ENCODE results near the gene CLINT1. TPM values are rescaled to one million over a fixed set of nuclear protein-coding genes. Genes with fewer than 3 reads are reported as not detected.

The CLINT1 gene
- total RNA-seq, 1 donor from 2014 or later: 92.4 TPM

DNA sequence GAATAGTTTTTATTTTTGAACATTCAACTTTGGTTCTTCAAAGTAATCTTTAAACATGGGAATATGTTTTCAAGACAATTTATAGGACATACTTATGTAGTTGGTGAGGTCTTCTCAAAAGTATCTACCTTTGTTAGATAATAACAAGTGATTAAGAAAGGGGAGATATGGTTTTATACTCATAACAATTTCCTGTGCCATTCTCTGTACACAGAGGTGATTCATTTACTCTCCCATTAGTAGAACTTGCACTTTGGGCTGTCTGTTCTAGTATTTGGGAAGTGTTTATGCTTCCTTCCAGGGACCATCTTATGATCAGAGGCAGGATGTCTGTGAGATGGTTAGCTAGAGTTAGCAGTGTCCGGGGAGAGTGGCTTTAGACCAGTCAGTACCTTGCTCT lies 100.2 kb downstream of the CLINT1 start:
- DNase-seq: no peak

GRCh38 chr5:157756122-157756521 lies 102.8 kb downstream of the CLINT1 start:
- no peak for DNase-seq

- peak; percentile 51 for DNase-seq
These were observed 108.6 kb downstream of the CLINT1 start for GRCh38 chr5:157750320-157750719.

DNA sequence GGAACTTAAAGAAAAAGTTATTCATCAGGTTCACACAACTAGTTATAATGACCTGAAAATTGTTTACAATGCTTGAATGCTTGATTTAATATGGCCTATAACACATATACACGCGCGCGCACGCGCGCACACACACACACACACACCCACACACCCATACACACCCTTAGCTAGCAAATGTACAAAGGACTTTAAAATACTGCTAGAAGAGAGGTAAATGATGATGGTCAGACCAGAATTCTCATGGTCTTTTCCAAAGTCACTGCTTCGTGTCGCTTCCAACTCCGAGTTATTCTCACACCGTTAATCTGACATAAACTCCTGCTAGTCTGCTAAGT lies 109.5 kb downstream of the CLINT1 start:
- DNase-seq: no peak

DNA sequence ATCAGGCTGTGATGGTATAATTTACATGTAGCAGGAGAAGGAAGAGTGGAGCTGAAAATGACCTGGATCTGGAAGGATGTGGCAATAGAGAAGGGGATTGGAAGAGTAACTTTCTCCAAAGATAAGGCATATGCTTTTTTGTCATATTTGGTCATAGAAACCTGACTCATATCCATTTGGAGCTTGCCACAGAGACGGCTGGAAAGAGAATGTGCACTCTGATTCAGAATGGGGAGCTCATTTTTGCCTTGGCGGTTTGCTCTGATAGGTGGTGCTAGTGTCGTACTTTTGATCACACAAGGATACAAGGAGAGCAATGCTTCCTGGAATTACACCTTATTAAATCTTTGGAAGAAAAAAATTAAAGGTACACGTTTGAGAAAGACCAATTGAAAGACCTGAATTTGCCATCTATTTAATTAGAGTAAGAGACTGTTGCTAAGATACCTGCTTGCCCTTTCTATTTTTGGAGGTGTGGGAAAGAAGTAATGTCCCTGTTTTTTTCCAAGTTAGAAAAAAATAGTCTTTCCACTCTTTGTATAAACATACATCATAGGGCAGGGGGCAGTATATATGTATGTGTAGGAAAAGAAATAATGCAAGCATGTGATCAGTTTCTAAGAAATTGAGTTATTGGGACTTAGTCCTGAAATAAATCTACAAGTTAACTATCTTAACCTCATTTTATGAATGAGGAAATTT lies 110.0 kb downstream of the CLINT1 start:
- peak; percentile 27 for DNase-seq

- no peak for DNase-seq
These were observed 110.9 kb downstream of the CLINT1 start for GRCh38 chr5:157747766-157748700.

GRCh38 chr5:157747173-157747740 lies 111.7 kb downstream of the CLINT1 start:
- DNase-seq: no peak

DNA sequence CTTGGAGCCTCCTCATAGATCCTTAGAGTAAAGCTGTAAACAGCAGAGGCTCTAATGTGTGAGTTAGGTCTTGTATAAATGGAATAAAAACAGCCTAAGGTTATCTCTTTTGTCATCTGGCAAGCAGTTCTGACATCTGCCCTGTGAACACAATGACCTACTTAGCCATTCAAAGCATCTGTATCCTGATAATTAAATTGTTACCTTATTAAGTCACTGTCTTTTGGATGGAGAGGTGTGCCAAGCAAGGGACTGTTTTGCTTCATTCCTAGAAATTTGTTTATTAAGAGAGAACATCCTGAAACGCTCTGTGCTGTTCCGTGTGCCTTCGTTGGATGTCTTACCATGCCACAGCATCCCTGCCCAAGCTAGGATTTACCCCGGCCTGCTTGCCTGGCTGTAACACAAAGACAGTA lies 113.9 kb downstream of the CLINT1 start:
- peak; percentile 56 for DNase-seq

GRCh38 chr5:157744051-157745011 lies 114.6 kb downstream of the CLINT1 start:
- peak; percentile 37 for DNase-seq

DNA sequence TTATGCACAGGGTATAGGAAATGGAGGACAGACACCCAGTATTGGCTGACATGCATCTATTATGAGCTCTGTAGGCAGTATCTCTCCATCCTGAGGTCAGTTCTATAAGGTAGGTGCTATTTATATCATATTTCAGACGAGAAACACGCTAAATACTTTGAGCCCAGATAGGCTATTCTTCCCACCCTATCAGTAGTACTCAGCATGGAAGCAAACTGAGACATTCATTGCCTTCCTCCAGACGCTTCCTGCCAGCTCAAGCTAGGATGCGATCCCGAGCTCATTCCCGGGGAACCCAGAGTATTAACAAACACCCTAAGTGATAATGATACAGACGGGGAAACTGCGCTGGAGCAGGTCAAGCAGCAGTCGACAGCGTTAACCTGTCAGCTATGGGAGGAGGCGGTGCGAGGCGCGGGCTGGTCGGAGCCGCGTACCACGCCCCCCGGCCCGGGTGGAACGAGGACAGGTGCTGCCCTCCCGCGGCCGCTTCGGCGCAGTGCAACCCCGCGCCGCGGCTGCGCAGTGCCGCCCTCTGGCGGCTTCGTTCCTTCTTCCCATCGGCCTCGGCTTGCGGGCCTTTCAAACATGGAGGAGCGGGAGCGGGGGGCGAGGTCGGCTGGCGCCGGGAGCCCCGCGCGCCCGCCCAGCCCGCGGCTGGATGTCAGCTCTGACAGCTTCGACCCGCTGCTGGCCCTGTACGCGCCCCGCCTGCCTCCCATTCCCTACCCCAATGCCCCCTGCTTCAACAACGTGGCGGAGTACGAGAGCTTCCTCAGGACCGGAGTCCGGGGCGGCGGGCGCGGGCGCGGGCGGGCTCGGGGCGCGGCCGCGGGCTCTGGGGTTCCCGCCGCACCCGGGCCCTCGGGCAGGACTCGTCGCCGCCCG lies 115.5 kb downstream of the CLINT1 start, which contains the start of gene LSM11:
TSS of gene LSM11 (plus strand) at position 550 of the 888 bp plus-strand sequence. CDS start at position 589, 39 bp downstream.
- peak; percentile 88 for DNase-seq

DNA sequence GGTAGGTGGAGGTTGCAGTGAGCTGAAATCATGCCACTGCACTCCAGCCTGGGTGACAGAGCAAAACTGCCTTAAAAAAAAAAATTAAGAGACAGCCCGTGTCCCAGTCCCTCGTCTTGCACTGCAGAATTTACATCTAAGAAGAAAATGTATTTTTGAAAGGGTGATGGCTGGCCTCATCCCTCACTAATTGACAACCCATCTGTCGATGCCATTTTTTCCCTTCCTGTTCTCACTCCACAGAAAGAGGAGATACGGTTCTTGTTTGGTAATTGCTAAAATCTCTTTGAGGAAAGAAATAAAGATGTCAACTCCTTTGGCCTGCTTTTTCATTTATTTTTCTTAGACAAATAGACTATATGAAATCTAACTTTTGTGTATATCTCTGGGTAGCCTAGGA lies 117.8 kb downstream of the CLINT1 start:
- no peak for DNase-seq

DNA sequence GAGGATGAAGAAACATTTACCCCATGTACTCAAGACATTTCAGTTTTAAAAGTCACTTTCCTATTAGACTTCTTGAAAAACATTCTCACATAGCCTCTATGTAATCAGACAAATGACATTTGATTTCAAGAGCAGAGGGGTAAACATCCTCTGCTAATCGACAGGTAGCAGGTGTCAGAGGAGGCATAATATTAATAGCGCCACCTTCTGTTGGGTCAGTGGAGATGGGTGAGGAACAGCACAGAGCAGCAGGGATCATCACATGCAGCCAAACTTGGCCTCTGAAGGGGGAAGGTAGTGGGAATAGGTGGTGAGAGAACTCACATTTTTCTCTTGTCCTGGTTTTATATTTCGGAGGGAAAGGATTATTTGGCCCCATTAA lies 118.7 kb downstream of the CLINT1 start:
- DNase-seq: peak; percentile 50

DNA sequence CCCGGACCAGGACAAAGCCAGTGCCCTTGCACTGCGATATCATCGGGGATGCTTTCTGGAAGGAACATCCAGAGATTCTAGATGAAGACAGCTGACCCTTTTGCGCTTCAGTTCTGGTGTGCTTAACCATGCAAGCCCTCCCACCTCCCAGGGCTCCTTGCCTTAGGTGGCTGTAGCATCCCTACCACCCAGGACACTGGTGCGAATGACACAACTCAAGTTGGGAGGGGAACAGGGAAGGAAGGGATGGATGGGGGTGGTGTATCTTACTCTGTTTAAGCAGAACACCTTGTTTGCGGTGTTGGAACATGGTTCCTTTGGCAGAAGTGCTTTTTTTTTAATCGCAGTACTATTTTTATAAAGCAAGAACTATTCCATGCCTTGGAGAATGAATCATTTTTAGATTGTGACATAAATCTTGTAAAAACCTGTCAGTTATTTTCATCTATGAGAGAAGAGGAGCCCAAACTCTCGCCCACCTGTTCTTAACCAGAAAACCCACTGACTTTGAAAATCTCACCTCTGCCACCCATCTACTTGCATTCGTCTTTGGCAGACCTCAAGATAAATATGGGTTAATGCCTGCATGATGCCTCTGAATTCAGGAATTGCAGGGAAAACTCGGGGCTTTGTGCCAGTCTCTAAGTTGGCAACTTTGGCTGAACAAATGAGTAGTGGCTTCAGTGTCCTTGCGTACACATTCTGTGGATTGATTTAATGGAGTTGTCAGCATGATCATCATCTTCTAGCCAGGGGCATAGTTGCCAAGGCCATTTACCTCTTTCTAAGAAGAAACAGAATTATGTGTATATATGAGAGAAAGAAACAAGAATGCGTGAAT lies 119.3 kb downstream of the CLINT1 start:
- no peak for DNase-seq

GRCh38 chr5:157735991-157736390 lies 123.0 kb downstream of the CLINT1 start:
- DNase-seq: no peak

Other genes starting within 250 kb of the CLINT1 start
- gene SOX30, start 206.7 kb downstream of the CLINT1 start, total RNA-seq: under 0.01 and 0.09 TPM in 2 replicates
- gene C5orf52, start 187.6 kb downstream of the CLINT1 start, total RNA-seq: not detected in 2 replicates
- 4.4 and 7.1 TPM in 2 replicates for gene THG1L, start 127.7 kb downstream of the CLINT1 start, total RNA-seq
- gene LSM11, start 115.4 kb downstream of the CLINT1 start, total RNA-seq: 8.9 and 11.2 TPM in 2 replicates